ENCODE measurements around the gene CDC37.
"Not testable (repeated sequence)": the region's sequence is repeated elsewhere in the genome, so short reads cannot be mapped to it uniquely, and the experiment has no call there.

Gene CDC37

GRCh38 chr19:10393137-10393536 is 10.2 kb downstream of the CDC37 start:
- no peak for DNase-seq (ENCODE audit: low spot score)

GRCh38 chr19:10392120-10392519 is 11.2 kb downstream of the CDC37 start:
- DNase-seq (ENCODE audit: low spot score): no peak

GRCh38 chr19:10390652-10391286 is 12.6 kb downstream of the CDC37 start:
- DNase-seq (ENCODE audit: low spot score): peak; percentile 64

GRCh38 chr19:10389863-10390262 is 13.5 kb downstream of the CDC37 start:
- no peak for DNase-seq (ENCODE audit: low spot score)

- DNase-seq (ENCODE audit: low spot score): peak; percentile 77
Observed at GRCh38 chr19:10388957-10389356, 14.4 kb downstream of the CDC37 start.

GRCh38 chr19:10384580-10384979 is 18.8 kb downstream of the CDC37 start:
- no peak for DNase-seq (ENCODE audit: low spot score)

- not testable (repeated sequence) for DNase-seq (ENCODE audit: low spot score)
Observed at GRCh38 chr19:10383223-10383499, 20.2 kb downstream of the CDC37 start.

GRCh38 chr19:10380313-10381102 is 22.8 kb downstream of the CDC37 start, which contains the start of gene TYK2:
Gene TYK2, minus strand, starts transcription at chr19:10380572. Its CDS starts 2,166 bp downstream, at chr19:10378406.
- peak; percentile 96 for DNase-seq (ENCODE audit: low spot score)

- no peak for DNase-seq (ENCODE audit: low spot score)
Observed at GRCh38 chr19:10379880-10380312, 23.4 kb downstream of the CDC37 start.

- DNase-seq (ENCODE audit: low spot score): no peak
Observed at GRCh38 chr19:10378124-10378523, 25.2 kb downstream of the CDC37 start.

- DNase-seq (ENCODE audit: low spot score): not testable (repeated sequence)
Observed at GRCh38 chr19:10377140-10377640, 26.2 kb downstream of the CDC37 start.

GRCh38 chr19:10374931-10375330 is 28.4 kb downstream of the CDC37 start:
- DNase-seq (ENCODE audit: low spot score): no peak

GRCh38 chr19:10372690-10373089 is 30.7 kb downstream of the CDC37 start:
- no peak for DNase-seq (ENCODE audit: low spot score)

- no peak for DNase-seq (ENCODE audit: low spot score)
Observed at GRCh38 chr19:10368101-10368803, 35.1 kb downstream of the CDC37 start.

- not testable (repeated sequence) for DNase-seq (ENCODE audit: low spot score)
Observed at GRCh38 chr19:10366950-10367512, 36.3 kb downstream of the CDC37 start.

- DNase-seq (ENCODE audit: low spot score): no peak
Observed at GRCh38 chr19:10365518-10365917, 37.8 kb downstream of the CDC37 start.

GRCh38 chr19:10364644-10365043 is 38.7 kb downstream of the CDC37 start:
- no peak for DNase-seq (ENCODE audit: low spot score)

GRCh38 chr19:10363789-10364281 is 39.5 kb downstream of the CDC37 start:
- no peak for DNase-seq (ENCODE audit: low spot score)

- DNase-seq (ENCODE audit: low spot score): no peak
Observed at GRCh38 chr19:10362259-10362658, 41.1 kb downstream of the CDC37 start.

- DNase-seq (ENCODE audit: low spot score): no peak
Observed at GRCh38 chr19:10361569-10362011, 41.8 kb downstream of the CDC37 start.

GRCh38 chr19:10356431-10356830 is 46.9 kb downstream of the CDC37 start:
- DNase-seq (ENCODE audit: low spot score): no peak

GRCh38 chr19:10353793-10354391 is 49.5 kb downstream of the CDC37 start:
- no peak for DNase-seq (ENCODE audit: low spot score)
